ENCODE data around the gene RNF149. TPM values are rescaled to one million over a fixed set of nuclear protein-coding genes. Genes with fewer than 3 reads are reported as not detected.

The RNF149 gene
- total and polyA plus RNA-seq, 2 experiments from 2014 or later = 38.8 to 47.6 TPM

DNA sequence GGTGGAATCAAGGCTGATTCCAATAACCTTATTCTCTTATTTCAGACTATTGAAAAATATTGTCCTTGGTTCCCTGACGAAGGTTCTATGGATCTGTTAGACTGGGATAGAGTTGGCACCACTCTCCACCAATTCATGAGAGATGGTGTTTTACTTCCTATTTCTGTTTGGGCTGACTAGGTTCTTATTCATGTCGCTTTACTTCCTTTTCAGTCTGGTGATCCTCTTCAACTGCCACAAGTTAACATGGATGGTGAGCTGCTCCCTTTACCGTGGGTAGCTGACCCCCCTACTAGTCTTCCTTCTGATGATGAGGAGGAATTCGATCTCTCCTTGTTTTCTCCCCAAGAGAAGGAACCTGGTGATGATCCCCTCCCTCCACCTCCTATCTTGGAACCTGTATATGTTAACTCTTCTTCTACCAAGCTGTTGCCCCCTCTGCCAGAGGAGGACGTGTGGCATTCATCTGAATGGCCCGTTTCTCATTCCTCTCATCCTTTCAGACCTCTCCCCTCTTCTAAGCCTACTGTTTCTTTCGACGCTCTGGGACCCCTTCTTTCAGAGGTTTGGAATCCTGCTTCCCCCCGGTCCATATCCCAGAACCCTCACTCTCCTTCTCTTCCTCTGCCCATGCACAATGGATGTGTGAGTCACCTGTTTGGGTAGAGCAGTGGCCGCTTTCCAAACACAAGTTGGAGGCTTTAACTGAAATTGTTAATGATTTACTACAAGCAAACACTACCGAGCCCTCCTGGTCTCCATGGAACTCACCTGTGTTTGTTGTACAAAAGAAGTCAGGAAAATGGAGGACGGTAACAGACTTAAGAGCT, 69.4 kb downstream of the RNF149 start:
- Histone ChIP-seq H3K4me3 (no peak overlapping the region), H3K4me2 (no peak overlapping the region), H4K20me1 (replicated peaks; ENCODE audit: insufficient read depth) (no peaks in the 10 kb centered on the region), H3K36me3 (ENCODE audit: insufficient read depth) (no peaks in the 10 kb centered on the region), H3K27me3 (ENCODE audit: insufficient read depth) (no peaks in the 10 kb centered on the region), H3K4me1 (ENCODE audit: insufficient read depth) (no peaks in the 10 kb centered on the region), H3K9me2 (ENCODE audit: insufficient read depth) (no peaks in the 10 kb centered on the region), H3F3A (replicated peaks; ENCODE audit: low read depth) (no peaks in the 10 kb centered on the region), H2AFZ (no peak overlapping the region), H3K27ac (ENCODE audit: low read depth) (no peak overlapping the region), H3K79me2 (replicated peaks; ENCODE audit: insufficient read depth) (no peaks in the 10 kb centered on the region)
- TF ChIP-seq CREB1 (CRISPR knock-in tag; IDR thresholded peaks at IDR 0.05; ENCODE audit: low read depth) (no peak), POLR2AphosphoS5 (IDR thresholded peaks at IDR 0.05; ENCODE audit: low read depth) (no peak), ZNF114 (CRISPR knock-in tag; IDR thresholded peaks at IDR 0.05) (no peak), EZH2 (IDR thresholded peaks at IDR 0.05; ENCODE audit: low read depth, unreplicated experiment) (no peak), EZH2phosphoT487 (IDR thresholded peaks at IDR 0.05; ENCODE audit: unreplicated experiment) (no peak), ETS1 (IDR thresholded peaks at IDR 0.05) (no peak), ZNF462 (CRISPR knock-in tag; IDR thresholded peaks at IDR 0.05) (no peak), JUNB (IDR thresholded peaks at IDR 0.05; ENCODE audit: unreplicated experiment) (no peak), NANOG (IDR thresholded peaks at IDR 0.05; ENCODE audit: borderline replicate concordance) (no peak), ZNF331 (CRISPR knock-in tag; IDR thresholded peaks at IDR 0.05; ENCODE audit: low read depth) (no peak), STAT1 (IDR thresholded peaks at IDR 0.05; ENCODE audit: unreplicated experiment) (no peak)
- TF ChIP-seq, protein P1, sequence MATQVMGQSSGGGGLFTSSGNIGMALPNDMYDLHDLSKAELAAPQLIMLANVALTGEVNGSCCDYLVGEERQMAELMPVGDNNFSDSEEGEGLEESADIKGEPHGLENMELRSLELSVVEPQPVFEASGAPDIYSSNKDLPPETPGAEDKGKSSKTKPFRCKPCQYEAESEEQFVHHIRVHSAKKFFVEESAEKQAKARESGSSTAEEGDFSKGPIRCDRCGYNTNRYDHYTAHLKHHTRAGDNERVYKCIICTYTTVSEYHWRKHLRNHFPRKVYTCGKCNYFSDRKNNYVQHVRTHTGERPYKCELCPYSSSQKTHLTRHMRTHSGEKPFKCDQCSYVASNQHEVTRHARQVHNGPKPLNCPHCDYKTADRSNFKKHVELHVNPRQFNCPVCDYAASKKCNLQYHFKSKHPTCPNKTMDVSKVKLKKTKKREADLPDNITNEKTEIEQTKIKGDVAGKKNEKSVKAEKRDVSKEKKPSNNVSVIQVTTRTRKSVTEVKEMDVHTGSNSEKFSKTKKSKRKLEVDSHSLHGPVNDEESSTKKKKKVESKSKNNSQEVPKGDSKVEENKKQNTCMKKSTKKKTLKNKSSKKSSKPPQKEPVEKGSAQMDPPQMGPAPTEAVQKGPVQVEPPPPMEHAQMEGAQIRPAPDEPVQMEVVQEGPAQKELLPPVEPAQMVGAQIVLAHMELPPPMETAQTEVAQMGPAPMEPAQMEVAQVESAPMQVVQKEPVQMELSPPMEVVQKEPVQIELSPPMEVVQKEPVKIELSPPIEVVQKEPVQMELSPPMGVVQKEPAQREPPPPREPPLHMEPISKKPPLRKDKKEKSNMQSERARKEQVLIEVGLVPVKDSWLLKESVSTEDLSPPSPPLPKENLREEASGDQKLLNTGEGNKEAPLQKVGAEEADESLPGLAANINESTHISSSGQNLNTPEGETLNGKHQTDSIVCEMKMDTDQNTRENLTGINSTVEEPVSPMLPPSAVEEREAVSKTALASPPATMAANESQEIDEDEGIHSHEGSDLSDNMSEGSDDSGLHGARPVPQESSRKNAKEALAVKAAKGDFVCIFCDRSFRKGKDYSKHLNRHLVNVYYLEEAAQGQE (IDR thresholded peaks at IDR 0.05; ENCODE audit: unreplicated experiment) = no peak
- TF ChIP-seq, protein P2, sequence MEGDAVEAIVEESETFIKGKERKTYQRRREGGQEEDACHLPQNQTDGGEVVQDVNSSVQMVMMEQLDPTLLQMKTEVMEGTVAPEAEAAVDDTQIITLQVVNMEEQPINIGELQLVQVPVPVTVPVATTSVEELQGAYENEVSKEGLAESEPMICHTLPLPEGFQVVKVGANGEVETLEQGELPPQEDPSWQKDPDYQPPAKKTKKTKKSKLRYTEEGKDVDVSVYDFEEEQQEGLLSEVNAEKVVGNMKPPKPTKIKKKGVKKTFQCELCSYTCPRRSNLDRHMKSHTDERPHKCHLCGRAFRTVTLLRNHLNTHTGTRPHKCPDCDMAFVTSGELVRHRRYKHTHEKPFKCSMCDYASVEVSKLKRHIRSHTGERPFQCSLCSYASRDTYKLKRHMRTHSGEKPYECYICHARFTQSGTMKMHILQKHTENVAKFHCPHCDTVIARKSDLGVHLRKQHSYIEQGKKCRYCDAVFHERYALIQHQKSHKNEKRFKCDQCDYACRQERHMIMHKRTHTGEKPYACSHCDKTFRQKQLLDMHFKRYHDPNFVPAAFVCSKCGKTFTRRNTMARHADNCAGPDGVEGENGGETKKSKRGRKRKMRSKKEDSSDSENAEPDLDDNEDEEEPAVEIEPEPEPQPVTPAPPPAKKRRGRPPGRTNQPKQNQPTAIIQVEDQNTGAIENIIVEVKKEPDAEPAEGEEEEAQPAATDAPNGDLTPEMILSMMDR (conservative IDR thresholded peaks at IDR 0.05; ENCODE audit: low read depth in 2 of 2) = no peak
- peaks cover 16% of the 10 kb centered on the region; the same call in 2 of the 3 replicates for H3K36me3 Mint-ChIP-seq (ENCODE audit: low read depth)
- H3K27me3 Mint-ChIP-seq (ENCODE audit: insufficient read depth, low read depth, poor library complexity) = no peaks in the 10 kb centered on the region
- no peak overlapping the region for H3K4me3 Mint-ChIP-seq
- peaks cover 15% of the 10 kb centered on the region; the same call in 2 of the 3 replicates for H3K9me3 Mint-ChIP-seq
- ATAC-seq = no peak
- DNase-seq (ENCODE audit: low spot score) = no peak
- H3K4me1 Mint-ChIP-seq = peaks cover 20% of the 10 kb centered on the region
- H3K27ac Mint-ChIP-seq = no peak overlapping the region
